Stimulated activated CD4-positive, alpha-beta T cell treated with anti-CD3 and anti-CD28 coated beads, TNF-alpha, amount 100 ng/mL, for 1 hour (primary cell): Measurements from ENCODE around the gene IPO5.
"Not testable (repeated sequence)": the region's sequence is repeated elsewhere in the genome, so short reads cannot be mapped to it uniquely, and the experiment has no call there.

Experiments used
- DNase-seq, 3 donors: peaks; one replicate each; pipeline ENCODE4 v3.0.0-alpha.2; 2020; ENCODE audit warnings: low read depth in 3 of 3, low spot score in 1 of 3

Gene IPO5

DNA sequence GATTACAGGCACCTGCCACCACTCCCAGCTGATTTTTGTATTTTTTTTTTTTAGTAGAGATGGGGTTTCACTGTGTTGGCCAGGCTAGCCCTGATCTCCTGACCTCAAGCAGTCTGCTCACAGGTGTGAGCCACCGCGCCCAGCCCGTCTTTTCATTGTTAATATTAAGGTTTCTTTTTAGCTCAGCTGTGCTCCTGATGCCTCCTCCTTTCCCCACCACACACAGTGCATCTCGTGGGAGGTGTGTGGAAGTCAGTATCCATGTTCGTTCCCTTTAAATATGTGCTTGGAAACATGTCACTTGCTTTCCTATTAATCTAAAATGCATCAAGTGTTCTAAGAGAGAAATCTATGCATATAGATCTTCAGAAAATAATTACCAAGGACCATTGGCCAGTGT is 53.5 kb downstream of the IPO5 start:
- DNase-seq: no peak

DNA sequence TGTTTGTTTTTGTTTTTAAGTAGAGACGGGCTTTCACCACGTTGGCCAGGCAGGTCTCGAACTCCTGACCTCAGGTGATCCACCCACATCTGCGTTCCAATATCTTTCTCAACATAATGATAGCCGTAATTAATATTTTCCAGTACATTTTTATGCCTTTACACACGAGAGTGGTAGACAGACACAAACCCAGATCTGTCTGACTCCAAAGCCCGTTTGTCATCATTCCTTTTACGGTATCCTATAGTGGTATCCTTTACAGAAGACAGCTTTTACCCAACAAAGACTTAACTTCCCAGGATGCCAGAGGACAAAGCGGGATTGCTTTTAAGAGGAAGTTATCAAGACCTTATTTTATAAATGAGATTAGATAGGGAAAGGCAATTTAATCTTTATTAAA is 59.8 kb downstream of the IPO5 start:
- DNase-seq: no peak

DNA sequence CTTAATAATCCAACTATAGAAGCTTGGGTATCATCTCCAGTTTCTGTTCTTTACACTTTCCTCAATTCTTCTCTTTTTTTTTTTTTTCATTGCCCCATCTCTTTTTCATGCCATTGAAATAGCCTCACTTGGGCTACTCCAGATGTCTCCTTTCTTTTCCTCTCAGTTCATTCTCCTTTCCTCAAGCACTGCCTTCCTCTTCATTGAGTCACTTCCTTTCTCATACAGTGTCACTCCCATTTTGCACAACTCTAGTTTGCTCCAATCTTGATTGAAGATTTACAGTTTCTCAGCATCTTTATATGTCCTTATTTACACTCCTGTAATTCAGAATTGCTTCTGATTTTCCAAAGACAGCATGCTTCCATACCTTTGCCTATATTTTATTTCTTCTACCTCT is 61.3 kb downstream of the IPO5 start:
- DNase-seq: no peak

DNA sequence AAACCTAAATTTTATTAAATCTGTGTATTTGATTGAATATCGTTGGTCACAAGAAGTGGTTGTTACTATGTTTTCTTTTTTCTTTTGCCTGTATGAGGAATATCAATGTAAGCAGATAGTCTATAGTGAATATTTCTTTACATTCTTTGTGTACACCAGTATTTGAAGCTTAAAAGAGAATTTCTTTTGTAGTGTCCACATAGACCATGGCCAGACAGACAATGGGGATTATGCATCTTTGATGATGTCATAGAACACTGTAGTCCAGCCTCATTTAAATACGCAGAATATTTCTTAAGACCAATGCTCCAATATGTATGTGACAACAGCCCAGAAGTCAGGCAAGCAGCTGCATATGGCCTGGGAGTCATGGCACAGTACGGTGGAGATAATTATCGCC is 64.8 kb downstream of the IPO5 start:
- no peak for DNase-seq

DNA sequence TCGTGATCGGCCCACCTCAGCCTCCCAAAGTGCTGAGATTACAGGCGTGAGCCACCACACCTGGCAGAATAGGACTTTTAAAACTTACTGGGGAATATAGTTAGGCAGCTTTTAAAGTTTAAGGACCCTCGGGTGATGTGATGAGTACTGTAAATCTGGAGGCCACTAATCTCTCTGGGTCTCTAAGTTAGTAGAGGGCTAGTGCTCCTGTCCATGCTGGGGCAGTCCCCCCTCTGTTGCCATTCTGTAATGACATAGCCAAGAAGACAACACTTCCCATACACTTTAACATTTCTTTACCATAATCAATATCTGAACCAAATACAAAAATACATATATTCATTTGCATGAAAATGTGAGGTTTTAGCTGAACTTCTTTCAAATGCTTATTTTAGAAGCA is 65.7 kb downstream of the IPO5 start:
- DNase-seq: no peak

DNA sequence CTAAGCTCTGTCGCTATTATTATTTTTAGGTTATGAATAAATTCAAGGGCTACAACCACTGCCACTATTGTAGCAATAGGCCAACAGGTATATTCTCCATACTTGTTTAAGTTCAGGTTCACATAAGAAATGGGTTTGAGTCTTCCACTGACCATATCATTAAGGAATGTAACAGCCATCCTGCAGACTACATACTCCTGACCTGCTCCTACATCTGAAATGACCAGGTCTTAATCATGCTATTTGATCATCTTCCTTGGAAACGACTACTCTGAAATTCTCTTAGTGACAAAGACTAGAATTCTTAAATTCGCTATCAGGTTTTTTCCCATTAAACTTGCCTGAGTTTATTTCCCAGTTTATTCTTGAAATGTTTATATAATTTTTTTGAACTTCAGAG is 66.8 kb downstream of the IPO5 start:
- no peak for DNase-seq

DNA sequence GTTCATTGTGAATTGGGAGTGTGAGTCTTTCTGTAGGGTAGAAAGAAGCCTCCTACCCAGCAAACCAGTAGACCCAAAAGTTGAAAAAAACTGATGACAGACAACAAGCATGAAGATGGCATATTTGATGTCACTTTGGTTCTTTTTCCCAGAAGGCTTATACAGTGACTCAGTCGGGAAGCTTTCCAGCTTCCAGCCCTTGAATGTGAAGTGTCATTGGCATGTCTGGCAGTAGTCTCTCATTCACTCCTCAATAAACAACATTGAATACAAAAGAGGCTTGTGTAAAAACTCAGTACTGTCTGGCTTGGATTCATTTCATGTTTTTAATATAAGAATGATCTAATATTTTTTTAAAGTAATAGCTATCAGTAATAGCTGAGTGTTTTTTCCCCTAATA is 68.7 kb downstream of the IPO5 start:
- DNase-seq: no peak

DNA sequence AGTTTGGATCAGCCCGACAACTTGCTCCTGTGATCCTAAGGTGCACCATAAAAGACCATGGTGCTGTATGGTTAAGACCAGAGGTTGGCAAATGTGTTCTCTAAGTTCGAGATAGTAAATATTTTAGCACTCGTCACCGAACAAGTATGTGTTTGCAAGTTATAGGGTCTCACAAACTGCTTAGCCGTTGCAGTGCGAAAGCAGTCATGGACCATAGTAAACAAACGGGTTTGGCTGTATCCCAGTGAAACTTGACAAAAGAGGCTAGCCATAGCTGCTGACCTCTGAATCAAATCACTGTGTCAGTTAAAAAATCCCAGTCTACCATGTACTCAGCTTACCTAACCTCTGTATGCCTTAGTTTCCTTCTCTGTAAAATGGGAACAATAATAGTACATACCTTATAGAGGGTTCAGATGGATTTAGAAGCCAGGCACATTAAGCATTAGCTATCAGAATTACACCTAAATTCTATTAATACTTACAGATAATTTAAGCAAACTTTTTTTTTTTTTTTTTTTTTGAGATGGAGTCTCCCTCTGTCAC is 72.1 kb downstream of the IPO5 start:
- DNase-seq: no peak

DNA sequence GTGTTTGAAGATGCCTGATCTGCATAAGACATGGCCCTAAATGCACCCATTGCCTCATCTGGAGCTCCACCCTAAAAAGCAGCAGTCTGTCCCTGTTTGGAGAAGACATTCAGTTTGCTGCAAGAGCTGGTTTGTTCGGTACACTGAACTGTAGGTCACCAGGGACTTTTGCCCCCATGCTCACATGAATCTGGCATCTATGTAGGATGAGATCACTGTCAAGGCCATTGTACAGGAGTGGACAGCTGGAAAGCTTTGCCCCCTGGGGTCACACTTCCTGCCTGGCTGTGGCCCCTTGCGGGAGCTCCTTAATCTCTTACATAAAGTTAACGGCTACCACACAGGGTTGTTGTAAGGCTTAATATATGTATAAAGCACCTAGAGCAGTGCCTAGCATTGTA is 73.0 kb downstream of the IPO5 start:
- DNase-seq: no peak

DNA sequence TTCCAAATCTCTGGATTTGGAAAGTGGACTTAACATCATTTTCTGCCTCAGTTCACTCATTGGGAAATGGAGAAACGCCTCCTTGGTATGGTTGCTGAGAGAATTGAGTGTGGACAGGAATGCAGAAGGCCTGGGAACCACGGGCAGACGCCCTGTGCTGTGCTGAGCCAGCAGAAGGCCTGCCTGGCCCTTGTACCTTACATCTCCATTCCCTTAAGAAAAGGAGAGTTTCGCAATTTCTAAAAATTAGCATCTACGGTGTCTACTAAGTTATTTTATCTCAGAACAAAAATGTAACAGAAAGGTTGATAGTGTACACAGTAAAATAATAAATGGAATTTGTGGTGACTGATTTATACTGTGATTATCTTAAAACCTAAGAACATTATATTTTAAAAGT is 78.7 kb downstream of the IPO5 start:
- no peak for DNase-seq

DNA sequence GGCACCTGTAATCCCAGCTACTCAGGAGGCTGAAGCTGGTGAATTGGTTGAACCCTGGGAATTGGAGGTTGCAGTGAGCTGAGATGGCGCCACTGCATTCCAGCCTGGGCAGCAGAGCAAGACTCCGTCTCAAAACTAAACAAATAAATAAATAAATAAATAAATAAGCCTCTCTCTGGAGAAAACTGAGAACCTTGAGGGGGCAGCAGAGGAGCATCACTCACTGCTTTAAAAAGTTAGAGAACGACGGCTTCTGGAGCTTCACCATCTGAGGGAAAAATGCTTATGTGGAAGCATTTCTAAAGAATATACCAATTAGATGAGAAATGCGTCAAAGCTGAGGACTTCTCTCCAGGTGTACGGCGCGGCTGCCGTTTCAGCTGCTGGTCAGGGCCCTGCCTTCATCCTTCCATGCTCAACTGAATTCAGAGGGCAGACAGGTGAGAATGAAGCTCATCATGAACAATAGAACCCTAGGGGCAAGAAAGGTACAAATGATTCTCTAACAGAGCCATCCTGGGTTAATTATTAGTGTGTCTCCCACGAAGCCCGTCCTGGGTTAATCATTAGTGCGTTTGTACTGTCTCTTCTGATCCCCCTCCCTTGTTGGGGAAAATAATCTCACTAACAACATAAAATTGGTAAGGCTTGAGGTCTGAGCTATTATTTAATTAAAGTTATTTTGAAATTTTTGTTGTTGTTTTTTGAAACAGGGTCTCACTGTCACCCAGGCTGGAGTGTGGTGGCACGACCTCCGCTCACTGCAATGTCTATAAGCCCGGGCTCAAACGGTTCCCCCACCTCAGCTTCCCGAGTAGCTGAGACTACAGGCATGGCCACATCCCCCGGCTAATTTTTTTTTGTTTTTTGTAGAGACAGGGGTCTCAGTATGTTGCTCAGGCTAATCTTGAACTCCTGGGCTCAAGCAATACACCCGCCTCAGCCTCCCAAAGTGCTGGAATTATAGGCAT is 80.1 kb downstream of the IPO5 start:
- DNase-seq: no peak

DNA sequence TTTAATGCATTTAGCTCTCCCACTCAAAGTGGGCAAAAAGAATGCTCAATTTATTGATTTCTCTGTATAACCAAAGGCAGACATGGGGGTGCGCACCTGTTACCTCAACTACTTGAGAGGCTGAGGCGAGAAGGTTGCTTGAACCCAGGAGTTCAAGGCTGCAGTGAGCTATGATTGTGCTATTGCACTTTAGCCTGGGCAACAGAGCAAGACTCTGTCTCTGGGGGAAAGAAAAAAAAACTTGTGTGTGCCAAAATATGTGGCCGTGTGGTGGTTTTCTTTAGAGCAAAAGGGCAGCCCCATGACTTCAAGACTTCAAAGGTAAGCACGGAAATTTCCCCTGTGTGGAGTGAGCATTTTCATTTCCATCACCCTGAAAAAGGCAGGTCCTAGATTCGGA is 81.9 kb downstream of the IPO5 start:
- DNase-seq: no peak

DNA sequence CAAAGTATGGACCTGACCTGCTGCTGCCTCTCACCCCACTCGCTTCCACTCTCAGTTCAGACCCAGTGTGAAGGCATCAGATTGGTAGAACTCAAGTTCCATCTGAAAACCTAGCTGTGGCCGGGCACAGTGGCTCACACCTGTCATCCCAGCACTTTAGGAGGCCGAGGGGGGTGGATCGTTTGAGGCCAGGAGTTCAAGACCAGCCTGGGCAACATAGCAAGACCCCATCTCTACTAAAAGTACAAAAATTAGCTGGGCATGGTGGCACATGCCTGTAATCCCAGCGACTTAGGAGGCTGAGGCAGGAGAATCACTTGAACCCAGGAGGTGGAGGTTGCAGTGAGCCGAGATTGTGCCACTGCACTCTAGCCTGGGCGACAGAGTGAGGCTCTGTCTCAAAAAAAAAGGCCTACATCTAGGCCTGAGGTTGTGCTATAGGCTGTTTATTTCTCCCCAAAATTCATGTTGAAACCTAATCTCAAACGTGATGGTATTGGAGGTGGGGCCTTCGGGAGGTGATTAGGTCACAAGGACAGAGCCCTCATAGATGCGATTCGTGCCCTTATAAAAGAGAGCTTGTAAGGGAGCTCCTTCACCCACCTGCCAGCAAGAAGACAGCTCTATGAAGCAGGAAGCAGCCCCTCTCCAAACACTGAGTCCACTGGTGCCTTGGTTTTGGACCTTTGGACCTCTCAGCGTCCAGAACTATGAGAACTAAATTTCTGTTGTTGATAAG is 83.3 kb downstream of the IPO5 start:
- not testable (repeated sequence) for DNase-seq

DNA sequence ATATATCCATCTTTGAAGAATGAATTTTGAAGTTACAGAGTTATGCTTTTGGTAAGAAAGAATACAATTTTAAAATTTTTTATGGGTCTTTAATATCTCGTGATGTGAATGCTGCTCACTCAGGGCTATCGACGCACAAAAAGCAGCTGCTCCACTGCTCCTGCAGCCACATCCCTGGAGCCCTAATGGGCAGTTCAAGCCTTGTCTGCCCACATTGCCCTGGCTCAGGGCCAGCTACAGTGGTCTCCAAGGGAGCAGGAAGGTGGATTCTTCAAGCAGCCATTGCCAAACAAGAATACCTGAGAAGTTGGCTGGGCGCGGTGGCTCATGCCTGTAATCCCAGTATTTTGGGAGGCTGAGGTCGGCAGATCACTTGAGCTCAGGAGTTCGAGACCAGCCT is 85.8 kb downstream of the IPO5 start:
- DNase-seq: no peak

DNA sequence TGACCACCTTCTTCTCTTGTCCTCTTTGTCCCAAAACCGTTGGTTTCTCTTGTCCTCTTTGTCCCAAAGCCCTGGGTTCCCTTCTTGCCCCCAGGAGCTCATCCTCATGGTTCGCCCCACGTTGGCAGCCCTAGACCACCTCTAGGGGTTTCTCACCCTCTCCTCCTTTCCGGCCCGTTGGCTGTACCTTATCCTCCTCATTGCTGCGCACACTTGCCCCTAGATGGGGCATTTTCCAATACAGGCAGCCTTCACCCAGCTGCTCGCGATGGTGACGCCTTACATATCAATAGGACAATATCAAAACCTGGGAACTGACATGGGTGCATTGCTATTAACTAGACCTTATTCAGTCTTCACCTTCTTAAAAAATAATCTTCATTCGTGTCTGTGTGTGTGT is 86.5 kb downstream of the IPO5 start:
- DNase-seq: no peak

DNA sequence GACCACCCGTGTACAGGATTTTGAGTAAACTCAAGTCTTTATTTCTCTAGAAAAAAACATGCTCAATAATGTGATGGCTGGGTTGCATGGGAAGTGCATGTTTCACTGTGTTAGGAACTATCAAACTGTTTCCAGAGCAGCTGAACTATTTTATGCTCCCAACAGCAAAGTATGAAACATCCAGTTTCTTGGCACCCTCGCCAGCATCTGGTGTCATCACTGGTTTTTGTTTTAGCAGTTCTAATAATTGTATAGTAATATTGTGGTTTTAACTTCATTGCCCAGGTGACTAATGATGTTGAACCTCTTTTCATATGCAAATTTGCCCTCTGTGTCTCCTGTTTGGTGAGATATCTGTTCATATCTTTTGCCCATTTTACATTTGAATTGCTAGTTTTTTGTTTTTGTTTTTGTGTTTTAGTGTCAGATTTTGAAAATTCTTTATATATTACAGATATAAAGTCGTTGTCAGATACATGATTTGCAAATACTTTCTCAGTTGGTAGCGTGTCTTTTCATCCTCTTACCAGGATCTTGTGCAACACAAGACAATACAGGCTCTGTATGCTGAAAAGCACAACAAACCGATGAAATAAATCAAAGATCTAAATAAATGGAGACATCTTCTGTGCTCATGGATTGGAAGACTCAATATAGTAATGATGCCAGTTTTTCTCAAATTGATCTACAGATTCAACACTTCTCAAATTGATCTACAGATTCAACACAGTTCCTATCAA is 87.8 kb downstream of the IPO5 start:
- no peak for DNase-seq

DNA sequence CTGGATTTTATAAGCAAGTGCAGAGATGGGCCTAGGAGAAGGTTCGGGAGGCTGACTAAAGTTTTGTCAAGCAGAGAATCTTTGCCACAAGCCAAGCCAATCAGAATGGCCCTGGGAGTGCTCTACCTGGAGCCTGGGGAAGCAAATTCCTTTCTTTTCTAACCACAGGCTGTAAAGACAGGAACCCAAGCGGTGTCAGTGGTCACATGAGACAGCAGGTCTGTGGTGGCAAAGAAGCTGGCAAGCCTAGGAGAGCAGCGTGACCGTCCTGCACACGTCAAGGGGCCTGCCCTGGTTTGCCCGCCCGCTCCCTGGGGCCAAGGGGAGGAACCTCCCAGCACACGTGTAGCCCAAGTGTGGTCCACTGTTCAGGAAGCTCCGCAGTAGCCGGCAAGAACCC is 90.8 kb downstream of the IPO5 start:
- DNase-seq: no peak

DNA sequence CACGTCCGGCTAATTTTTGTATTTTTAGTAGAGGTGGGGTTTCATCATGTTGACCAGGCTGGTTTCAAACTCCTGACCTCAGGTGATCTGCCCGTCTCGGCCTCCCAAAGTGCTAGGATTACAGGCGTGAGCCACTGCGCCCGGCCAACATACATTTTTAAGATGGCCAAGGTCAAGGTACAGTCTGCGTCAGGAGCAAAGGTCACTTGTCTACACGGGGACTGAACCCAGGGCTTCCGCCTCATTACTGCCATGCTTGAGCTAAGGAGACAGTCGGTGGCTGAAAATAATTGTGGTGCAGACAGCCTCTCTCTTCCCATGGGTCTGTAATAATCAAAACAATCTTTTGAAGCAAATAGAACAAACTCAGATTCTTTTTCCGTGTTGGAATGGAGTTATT is 94.3 kb downstream of the IPO5 start:
- DNase-seq: not testable (repeated sequence)

DNA sequence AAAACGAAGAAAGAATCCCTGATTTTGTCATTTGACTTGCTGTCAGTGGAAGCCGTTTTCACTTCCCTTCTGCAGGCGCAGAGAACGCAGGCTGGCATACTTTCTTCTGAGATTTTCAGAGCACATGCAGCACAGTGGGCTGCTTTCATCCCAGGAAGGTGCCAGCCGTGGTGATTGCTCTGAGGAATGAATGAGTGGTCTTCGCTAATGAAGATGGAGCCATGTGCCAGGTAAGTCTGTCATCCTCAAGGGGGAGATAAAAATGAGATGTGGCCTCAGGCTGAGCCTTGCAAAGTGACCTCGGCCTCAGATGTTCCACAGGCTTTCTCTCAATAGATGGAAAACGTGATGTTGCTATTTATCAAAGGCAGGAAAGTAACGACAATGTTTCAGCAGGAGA is 94.8 kb downstream of the IPO5 start:
- no peak for DNase-seq

DNA sequence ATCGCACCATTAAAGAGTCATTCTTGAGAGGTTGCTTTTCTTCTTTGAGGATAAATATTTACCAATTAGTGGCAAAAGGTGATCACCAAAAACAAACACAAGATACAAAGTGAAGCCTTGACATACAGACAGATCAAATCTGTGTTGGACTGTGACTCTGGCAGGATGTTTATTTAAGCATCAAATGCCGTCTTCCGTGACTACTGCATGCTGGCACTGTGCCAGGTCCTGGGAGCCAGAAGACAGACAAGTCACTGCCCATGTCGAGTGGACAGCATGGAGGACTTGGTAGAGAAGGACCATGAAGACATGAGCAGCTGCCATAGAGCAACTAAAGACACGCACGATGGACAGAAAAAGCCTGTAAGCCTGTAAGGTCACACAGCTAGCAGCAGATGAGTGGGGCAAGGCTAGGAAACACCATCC is 96.6 kb downstream of the IPO5 start:
- DNase-seq: no peak

DNA sequence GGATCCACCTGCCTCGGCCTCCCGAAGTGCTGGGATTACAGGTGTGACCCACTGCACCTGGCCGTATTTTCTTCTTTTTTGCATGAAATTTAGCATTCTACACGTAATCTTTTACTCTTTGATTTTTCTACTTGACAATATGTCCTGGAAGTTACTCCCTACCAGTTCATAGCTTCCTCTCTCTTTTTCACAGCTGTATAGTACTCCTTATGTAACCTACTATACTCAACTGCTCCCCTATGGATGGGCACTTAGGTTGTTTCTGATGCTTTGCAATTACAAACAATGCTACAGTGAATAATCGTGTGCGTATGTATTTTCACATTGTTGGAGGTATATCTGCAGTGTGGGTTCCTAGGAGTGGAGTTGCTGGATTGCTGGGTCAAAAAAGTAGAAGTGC is 98.9 kb downstream of the IPO5 start:
- DNase-seq: no peak
